Mucosa of descending colon (tissue), 3 donors: Measurements from ENCODE around the gene LCE6A. TPM values are rescaled to one million over a fixed set of nuclear protein-coding genes. Genes with fewer than 3 reads are reported as not detected.

ENCODE experiments used
- ATAC-seq: fragments of 200-7000 bp; cut with Tn5 transposase; one replicate; pipeline ENCODE4 v1.9.1; 2020; ENCODE audit warnings: mild to moderate bottlenecking, moderate library complexity
- DNase-seq, 3 donors: peaks; one replicate each; pipeline ENCODE4 v3.0.0-alpha.2; 2020
- H3K36me3 ChIP-seq: fragments of 200-600 bp; one replicate; pipeline ENCODE4 v1.8.0; 2021; ENCODE audit warnings: low read depth, mild to moderate bottlenecking
- H3K4me1 ChIP-seq: fragments of 200-600 bp; one replicate; pipeline ENCODE4 v1.8.0; 2021; ENCODE audit warnings: low read depth, mild to moderate bottlenecking
- H3K4me3 ChIP-seq: fragments of 200-600 bp; one replicate; pipeline ENCODE4 v1.8.0; 2021; ENCODE audit warnings: mild to moderate bottlenecking
- H3K9me3 ChIP-seq: fragments of 200-600 bp; one replicate; pipeline ENCODE4 v1.8.0; 2021; ENCODE audit warnings: mild to moderate bottlenecking
- intact Hi-C, 2 donors: fragments of 100-400 bp; cut with DNase I in 1 of 2; cut with micrococcal nuclease in 1 of 2; formaldehyde crosslinking; loops; one replicate each; pipeline versions ENCODE4 v1.11.0 to v1.11.1; 2022; cut with DNase I, micrococcal nuclease
- long read RNA-seq, 2 donors: library from polyadenylated mRNA; unstranded; transcript quantifications; one replicate each; pipeline ENCODE4 v2.0.0, GENCODE V29; 2019 to 2021
- total RNA-seq, 3 donors: library from RNA; stranded (reverse); fragmentation: NEBNext Ultra II Directional in 2 of 3; extraction: Animal tissue kit (Norgen Biotek cat#: 25700) in 2 of 3; gene quantifications; one replicate each; pipeline versions ENCODE4 v1.2.1 to v1.2.4, GENCODE V29; 2021 to 2023
- TF ChIP-seq, protein P1 (sequence below): fragments of 200-600 bp; IDR thresholded peaks from one replicate; pipeline ENCODE4 v1.8.0; 2022; ENCODE audit warnings: antibody characterized with exemption, mild to moderate bottlenecking
- donor health status: DM: no; HTN: no; CAD: no; lungs with moderate emphysema.
- donor health status: DM: no; HTN: no; CAD: no.
- donor health status: DM: no; HTN: yes; CAD: no.

LCE6A gene, protein sequence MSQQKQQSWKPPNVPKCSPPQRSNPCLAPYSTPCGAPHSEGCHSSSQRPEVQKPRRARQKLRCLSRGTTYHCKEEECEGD
- total RNA-seq, result not detected
- long read RNA-seq, donor 1, result 0 reads
- long read RNA-seq, donor 2, result 0 reads

DNA sequence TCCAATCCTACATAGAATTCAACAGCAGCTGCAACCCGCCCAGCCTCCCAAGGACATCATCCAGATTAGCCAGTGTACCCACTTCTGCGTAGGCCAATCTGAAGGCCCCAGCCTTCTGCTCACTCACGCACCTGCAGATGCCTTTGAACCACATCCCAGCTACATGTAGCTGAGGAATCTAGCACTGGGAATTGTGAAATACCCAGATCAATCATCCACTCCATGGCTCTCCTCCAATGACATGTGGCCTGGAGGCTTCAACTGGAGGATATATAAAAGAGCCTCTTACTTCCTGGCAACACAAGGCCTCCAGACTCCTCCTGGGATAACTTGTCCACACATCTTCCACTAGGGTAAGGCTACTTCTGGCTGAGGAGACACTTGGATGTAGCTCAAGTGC, at the start of gene LCE6A:
LCE6A (plus strand) TSS at position 301 of the 400 bp plus-strand sequence. CDS start 665 bp downstream, outside the sequence.
- H3K36me3 ChIP-seq, result no peaks in the 10 kb centered on the region
- ATAC-seq, result no peak
- no peak within 1 kb of the TSS for H3K4me3 ChIP-seq
- no peaks in the 10 kb centered on the region for H3K4me1 ChIP-seq
- intact Hi-C loops, result no loop called here
- H3K9me3 ChIP-seq, result no peaks in the 10 kb centered on the region
- DNase-seq, result no peak
- TF ChIP-seq, protein P1, sequence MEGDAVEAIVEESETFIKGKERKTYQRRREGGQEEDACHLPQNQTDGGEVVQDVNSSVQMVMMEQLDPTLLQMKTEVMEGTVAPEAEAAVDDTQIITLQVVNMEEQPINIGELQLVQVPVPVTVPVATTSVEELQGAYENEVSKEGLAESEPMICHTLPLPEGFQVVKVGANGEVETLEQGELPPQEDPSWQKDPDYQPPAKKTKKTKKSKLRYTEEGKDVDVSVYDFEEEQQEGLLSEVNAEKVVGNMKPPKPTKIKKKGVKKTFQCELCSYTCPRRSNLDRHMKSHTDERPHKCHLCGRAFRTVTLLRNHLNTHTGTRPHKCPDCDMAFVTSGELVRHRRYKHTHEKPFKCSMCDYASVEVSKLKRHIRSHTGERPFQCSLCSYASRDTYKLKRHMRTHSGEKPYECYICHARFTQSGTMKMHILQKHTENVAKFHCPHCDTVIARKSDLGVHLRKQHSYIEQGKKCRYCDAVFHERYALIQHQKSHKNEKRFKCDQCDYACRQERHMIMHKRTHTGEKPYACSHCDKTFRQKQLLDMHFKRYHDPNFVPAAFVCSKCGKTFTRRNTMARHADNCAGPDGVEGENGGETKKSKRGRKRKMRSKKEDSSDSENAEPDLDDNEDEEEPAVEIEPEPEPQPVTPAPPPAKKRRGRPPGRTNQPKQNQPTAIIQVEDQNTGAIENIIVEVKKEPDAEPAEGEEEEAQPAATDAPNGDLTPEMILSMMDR, result no peak

DNA sequence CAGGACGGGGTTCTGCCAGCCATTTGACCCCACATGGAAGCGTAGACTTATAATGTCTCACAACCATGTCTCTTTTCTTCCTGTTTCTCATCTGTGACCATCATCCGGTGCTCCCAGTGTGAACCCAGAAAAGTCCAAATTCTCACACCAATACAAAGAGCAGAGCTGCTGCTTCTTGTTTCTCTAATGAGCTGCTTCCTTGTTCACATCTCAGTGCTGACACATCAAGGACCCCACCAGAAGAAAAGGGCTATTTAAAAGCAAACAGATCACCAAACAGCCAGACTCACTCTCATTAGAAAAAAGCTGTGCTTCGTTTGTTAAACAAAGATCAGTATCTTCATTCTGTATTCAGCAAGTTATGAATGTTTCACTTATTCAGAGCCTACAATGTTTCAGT, 47.0 kb upstream of the LCE6A start:
- Histone ChIP-seq H3K9me3 (no peaks in the 10 kb centered on the region), H3K4me1 (no peaks in the 10 kb centered on the region), H3K4me3 (no peak overlapping the region), H3K36me3 (no peaks in the 10 kb centered on the region)
- intact Hi-C loops, result no loop called here
- TF ChIP-seq, protein P1, result no peak
- no peak for ATAC-seq
- no peak for DNase-seq

DNA sequence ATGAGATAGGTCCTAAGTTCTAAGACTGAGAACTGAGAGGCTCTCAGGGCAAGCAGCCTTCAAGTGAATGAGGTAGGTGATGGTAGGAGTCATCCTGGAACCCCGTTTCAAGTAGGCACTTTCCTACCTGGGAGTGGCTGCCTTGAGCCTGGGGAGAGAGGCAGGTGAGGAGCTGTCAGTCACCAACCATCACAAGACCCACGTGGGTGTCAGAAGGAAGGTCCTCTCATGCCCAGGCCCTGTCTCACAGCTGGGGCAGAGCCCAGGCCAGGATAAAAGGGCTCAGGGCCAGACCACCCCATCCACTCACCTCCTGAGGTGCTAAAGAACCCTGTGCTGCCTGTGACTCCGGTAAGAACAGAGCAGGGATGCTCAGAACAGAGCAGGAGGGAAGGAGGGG, 46.2 kb upstream of the LCE6A start, which contains the start of gene LCE1D:
LCE1D (plus strand) TSS at position 301 of the 400 bp plus-strand sequence. CDS start 1,074 bp downstream, outside the sequence.
- no peaks in the 10 kb centered on the region for H3K36me3 ChIP-seq
- no peaks in the 10 kb centered on the region for H3K9me3 ChIP-seq
- no peak for DNase-seq
- intact Hi-C loops, result no loop called here
- no peak within 1 kb of the TSS for H3K4me3 ChIP-seq
- TF ChIP-seq, protein P1, result no peak
- no peaks in the 10 kb centered on the region for H3K4me1 ChIP-seq
- no peak for ATAC-seq

DNA sequence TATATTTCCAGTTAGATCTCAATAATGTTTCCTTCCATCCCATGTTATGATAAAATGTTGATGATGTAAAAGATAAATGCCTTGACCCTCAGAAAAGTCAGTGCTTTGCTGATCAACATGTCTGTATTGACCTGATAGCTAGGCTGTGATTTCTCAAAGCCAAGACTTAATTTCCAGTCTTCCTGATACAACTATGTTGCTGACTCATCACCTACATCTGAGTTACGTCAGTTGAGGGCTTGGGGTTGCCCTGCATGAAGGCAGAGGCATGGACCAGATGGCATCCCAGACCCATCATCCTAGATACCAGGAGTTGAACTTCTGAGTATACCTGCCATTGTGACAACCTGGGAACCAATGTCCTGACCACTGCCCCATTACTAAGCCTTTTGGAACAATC, 41.3 kb upstream of the LCE6A start:
- intact Hi-C loops, result no loop called here
- no peak for ATAC-seq
- H3K36me3 ChIP-seq, result no peaks in the 10 kb centered on the region
- H3K9me3 ChIP-seq, result no peaks in the 10 kb centered on the region
- no peak for DNase-seq
- TF ChIP-seq, protein P1, result no peak
- no peak overlapping the region for H3K4me3 ChIP-seq
- no peaks in the 10 kb centered on the region for H3K4me1 ChIP-seq

DNA sequence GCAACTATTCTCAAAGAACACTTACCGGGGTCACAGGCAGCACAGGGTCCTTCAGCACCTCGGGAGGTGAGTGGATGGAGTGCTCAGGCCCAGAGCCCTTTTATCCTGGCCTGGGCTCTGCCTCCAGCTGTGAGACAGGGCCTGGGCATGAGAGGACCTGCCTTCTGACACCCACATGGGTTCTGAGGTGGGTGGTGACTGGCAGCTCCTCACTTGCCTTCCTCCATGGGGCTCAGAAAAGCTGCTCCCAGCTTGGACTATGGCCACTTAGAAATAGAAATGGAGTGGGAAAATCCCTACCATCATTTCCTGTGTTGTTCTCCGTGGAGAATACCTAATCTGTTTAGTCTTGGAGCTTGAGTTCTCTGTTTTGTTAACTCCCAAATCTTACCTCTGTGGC, 36.1 kb upstream of the LCE6A start, which contains the start of gene LCE1C:
LCE1C (minus strand) TSS at position 76 of the 400 bp plus-strand sequence. CDS start 1,173 bp downstream, outside the sequence.
- Histone ChIP-seq H3K9me3 (no peaks in the 10 kb centered on the region), H3K36me3 (no peaks in the 10 kb centered on the region), H3K4me3 (no peak within 1 kb of the TSS), H3K4me1 (no peaks in the 10 kb centered on the region)
- TF ChIP-seq, protein P1, result no peak
- intact Hi-C loops, result no loop called here
- ATAC-seq, result no peak
- no peak for DNase-seq
